Muscle of arm (tissue), 12 donors: ENCODE measurements around the gene CPNE5. TPM values are rescaled to one million over a fixed set of nuclear protein-coding genes. Genes with fewer than 3 reads are reported as not detected.
"Not testable (repeated sequence)": the region's sequence is repeated elsewhere in the genome, so short reads cannot be mapped to it uniquely, and the experiment has no call there.

Source experiments
- DNase-seq: peaks from one replicate; pipeline ENCODE4 v3.0.0-alpha.2; 2013
- polyA plus RNA-seq, 12 donors: library from polyadenylated mRNA; unstranded; fragments of 120-200 nt; gene quantifications; one replicate each; pipeline ENCODE4 v1.2.1, GENCODE V29; 2013; ENCODE audit not compliant: insufficient read length in 12 of 12

The CPNE5 gene
- polyA plus RNA-seq, 12 donors: 5.7 to 30.5 (median 11.1) TPM; not detected in 1

DNA sequence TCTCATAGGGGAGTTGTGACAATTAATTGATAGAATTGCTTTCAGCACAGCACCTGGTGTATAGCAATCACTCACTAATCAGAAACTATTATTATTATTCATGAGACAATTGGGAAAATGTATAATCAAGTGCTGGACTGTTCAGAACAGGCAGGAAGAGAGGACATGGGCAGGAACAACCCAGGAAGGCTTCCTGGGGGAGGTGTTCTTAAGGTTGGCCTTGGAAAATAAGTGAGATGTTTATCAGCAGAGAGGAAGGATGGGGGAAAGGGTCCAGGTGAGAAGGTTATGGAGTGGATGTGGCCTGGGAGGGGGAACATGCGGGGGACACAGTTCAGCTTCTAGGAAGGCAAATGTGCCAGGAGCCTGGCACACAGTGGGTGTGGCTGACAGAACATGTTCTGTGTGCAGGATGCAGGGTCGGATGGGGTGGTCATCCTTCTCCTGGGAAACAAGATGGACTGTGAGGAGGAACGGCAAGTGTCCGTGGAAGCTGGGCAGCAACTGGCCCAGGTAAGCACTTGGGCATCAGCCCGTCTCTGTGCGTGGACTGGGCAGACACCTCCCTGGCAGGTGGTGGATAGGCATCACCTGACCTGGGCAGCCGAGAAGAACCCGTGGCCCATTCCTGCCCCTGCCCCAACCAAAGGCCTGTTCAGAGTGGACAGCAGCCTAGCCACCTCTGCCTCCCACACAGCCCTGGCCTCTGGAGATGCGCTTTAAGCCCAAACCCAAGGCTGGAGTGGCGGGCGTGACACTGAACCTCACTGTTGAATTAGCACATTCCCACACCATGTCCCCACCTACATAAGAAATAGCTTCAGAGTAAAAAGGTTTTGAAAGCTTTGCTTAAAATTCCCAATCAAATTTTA is 110.7 kb downstream of the CPNE5 start:
- no peak for DNase-seq

DNA sequence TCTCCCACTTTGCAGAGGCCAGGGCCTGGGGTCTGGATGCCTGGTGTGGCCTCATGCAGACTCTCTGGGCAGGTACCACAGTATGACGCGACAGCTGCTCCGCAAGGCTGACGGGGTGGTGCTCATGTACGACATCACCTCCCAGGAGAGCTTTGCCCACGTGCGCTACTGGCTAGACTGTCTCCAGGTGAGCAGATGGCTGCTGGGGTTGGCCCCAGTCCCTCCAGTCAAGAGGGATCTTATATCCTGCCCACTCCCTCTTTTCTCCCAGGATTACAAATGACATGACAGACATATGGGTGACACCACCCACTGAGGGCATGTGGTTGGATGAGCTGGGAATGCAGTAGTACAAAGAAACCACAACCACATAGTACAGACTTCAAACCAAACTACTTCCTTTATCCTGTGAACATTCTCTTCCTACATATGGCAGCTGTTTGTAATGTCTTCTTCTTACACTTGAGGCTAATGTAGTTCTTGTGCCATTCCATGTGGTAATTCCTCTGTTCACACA is 111.7 kb downstream of the CPNE5 start:
- DNase-seq: no peak

DNA sequence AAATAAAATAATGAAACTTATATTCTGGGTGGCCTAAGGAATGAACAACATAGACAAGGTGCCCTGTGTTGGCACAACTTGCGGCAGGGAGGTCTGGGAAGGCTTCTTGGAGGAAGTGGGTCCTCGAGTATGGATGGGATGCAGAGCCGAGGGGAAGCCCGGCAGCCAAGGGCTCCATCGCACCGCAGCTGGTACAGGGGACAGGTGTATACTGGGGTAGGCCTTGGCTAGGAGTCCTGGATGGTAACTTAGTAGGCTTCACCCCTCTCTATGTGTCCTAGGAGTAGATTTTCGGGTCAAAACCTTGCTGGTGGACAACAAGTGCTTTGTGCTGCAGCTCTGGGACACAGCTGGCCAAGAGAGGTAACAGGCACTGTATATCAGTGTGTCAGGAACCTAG is 113.7 kb downstream of the CPNE5 start:
- DNase-seq: no peak

DNA sequence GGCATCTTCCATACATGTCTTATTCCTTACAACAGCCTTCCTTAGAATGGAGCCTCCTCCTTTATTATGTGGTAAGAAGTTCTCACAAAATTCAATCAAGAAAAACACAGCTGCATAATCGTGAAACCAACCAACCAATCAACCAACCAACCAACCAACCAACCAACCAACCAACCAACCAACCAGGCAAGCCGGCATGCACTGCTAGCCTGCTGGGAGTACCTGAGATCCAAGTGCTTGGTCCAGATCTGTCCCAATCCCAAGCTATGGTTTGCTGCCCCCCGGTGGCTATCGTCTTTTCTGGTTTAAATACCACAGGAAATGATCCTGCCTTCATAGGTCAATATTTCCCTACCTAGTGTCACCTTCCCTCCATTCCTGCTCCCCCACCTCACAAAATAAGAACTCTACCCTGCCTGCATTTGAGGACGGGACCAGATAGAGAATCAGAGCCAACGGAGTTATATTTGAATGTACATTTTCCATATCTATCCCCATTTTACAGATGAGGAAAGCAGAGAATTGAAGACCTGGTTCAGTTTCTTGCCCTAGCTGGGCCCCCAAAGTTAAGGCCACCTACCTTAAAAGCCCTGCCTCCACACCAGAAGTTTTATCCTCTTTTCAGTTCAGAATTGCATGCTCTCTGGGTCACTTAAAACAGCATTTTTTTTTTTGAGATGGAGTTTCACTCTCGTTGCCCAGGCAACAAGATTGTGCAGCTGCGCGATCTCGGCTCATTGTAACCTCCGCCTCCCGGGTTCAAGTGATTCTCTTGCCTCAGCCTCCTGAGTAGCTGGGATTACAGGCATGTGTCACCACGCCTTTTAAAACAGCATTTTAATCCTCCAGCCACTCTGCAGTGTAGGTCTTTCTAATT is 114.5 kb downstream of the CPNE5 start:
- DNase-seq: no peak

DNA sequence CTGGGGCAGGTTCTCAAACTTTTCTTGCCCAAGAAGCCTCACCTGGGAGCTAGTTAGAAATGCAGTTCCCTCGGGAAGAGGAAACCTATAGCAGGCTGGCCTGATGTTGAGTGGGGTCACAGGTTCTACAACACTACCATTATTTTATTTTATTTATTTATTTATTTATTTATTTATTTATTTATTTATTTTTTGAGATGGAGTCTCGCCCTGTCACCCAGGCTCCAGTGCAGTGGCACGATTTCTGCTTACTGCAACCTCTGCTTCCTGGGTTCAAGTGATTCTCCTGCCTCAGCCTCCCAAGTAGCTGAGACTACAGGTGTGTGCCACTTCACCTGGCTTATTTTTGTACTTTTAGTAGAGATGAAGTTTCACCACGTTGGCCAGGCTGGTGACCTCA is 115.3 kb downstream of the CPNE5 start:
- not testable (repeated sequence) for DNase-seq

DNA sequence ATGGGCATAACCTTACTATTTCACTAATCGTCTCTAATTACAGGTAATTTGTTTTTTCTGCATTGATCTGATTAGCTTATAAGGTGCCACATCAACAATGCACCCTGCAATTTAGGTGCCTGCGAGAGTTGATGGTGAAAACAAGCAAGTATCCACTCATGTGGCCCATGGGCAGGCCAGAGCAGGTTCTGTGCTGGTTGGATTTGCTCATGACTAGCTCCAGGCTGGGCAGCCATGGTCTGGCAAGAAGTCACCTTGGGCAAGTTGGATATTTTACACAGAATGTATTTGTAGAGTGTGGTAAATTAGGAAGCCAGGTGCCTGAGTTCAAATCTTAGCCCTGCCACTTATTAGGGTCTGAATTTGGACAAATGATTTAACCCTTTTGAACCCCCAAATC is 116.4 kb downstream of the CPNE5 start:
- no peak for DNase-seq

DNA sequence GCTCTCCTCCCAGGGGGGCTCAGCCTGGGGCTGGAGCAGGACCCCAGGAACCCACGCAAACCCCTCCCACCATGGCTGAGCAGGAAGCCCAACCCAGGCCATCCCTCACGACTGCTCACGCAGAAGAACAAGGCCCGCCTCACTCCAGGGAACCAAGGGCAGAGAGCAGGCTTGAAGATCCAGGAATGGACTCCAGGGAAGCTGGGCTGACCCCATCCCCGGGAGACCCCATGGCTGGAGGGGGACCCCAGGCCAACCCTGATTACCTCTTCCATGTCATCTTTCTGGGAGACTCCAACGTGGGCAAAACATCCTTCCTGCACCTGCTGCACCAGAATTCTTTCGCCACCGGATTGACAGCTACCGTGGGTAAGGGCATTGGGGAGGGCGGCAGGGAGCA is 116.9 kb downstream of the CPNE5 start:
- no peak for DNase-seq

DNA sequence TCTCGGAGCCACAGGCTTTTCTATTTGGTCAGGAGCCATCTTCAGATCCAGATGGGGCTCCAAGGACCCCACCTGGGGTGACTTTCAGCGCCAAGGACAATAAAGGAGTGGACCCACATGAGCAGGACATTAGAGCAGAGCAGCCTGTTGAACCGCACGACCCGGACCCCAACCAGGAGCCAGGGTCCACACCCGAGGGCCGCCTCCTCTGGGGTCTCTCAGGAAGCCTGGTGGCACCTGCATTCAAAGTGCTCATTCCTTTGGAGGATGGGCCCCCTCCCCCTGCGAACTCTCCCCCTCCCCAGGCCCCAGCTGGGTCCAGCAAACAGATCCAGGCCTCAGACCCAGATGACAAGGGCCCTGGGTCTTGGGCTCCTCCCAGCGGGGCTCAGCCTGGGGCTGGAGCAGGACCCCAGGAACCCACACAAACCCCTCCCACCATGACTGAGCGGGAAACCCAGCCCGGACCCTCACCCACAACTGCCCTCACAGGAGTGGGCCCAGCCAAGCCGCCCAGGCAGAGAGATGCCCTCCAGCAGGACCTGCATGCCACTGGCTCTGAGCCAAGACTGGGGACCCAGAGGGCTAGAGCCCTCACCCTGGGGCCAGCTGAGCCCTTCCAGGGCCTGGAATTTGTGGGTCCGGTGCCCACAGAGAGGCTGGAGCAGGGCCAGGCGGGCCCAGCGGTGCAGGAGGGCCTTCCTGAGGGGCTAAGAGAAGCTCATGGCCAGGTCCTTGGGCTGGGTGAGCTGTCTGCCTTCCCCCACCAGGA is 117.7 kb downstream of the CPNE5 start:
- no peak for DNase-seq

DNA sequence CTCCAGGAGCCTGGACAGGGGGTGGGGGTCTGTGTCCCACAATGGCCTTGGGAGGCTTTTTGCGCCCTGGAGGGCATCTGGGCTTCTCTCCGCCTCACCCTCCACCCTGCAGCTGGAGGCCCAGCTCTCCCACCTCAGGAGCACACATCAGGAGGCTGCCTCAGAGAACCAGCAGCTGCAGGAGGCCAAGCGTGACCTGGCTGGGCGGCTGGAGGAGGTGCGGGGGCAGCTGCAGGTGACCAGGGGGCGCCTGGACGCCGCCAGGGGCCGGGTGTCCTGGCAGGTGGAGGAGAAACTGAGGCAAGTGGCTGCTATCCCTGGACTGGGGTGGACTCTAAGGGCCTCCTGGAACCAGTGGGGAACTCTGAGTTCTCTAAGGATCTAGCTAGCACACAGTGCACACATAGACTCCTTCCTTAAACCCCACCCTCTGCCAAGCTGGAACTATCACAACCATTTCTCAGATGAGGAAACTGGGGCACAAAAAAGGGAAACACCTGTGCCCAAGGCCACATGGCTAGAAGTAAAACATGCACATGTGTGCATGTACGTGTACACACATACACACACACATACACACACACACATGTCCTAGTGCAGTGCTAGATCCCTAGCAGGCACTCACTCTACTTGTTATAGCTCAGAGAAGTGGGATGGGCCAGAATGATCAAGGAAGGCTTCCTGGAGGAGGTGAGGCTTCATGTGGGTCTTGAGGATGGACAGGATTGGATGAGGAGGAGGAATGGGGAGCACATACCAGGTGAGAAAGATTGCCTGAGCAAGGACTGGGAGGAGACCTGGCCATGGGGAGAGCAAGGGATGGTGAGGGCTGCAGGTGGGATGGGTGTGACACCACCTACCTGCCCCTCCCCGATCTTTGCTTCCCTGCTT is 118.7 kb downstream of the CPNE5 start:
- no peak for DNase-seq

DNA sequence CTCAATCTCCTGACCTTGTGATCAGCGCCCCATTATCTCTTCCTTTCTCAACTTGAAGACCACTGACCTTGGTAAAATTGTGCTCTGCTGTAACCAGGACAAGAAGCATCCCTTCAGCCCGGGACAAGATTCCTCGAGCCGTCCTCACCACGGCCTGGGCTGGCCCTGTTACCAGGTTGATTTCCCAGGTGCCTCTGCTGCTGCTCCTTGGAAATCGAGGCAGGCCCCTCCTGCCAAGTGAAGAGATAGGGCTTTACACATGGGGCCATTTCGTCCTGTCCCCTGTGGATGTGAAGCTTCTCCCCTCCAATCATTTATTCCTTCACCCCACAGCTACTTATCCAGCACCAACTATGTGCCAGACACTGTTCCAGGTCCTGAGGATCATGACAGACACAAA is 120.1 kb downstream of the CPNE5 start:
- no peak for DNase-seq

DNA sequence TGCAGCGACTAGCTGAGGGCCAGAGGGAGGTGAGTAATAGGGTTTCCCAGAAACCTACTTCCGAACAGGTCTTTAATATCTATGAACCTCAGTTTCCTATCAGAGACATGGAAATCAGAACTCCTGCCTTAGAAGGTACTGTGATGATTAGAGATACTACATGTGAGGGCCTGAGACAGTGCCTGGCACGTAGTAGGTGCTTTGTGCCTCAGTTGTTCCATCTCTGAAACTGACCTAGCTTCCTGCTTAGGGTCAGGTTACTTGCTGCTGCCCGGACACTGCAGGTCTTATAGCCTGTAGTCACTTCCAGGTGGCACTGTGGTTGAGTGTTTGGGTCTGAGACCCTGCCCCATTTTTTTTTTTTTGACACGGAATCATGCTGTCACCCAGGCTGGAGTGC is 120.7 kb downstream of the CPNE5 start:
- no peak for DNase-seq

DNA sequence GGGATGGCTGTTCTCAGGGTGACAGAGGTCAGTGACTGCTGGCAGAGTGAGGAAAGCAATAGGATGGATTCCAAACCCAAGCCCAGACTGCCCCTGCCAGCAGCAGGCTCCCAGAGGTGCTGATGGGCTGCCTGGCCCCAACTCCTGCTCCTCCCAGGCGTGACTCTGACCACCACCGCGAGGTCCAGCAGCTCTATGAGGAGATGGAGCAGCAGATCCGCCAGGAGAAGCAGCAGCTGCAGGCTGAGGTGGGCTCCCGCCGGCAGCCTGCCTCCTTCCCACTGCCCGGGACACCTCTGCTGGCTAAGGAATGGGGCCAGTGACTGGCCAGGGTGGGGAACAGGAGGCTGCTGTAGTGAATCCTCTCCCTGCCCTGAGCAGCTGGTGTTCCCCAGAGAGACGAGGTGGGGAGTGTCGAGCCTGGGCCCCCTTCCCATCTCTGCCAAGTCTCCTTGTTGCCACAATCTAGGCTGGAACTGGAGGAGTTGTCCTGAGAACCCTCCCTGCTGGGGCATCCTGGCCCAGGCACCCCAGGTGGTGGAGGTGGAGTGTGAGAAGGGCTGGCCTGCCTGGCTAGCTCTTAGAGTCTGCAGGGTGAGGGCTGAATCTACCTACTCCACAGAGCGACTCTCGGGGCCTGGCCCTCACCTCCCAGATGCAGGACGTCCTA is 121.2 kb downstream of the CPNE5 start:
- DNase-seq: no peak

DNA sequence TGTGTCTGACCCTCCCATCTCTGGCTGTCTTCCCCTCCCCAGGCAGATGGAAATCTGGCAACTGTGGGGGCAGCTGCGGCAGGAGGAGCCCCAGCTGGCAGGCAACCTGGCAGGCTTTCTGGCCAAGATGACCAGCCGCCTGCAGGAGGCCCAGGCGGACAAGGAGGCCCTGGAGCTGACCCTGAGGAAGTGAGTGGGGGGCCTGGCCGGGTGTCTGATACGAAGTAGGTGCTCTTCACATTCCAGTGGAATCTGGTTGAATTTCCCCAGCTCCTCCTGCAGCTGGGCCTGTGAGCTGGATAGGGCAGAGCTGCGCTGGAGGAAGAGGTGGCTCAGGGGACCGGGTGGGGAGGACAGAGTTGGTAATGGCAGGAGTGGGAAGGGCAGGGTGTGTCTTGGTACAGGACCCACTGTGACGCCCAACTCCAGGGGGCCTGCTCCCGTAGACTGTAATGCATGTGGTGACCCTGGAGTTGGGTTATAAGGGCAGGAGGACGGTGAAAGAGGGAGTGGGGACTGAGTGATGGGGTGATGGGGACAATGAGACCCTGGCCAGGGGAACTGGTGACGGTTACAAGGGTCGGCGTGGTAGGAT is 121.9 kb downstream of the CPNE5 start:
- DNase-seq: no peak

DNA sequence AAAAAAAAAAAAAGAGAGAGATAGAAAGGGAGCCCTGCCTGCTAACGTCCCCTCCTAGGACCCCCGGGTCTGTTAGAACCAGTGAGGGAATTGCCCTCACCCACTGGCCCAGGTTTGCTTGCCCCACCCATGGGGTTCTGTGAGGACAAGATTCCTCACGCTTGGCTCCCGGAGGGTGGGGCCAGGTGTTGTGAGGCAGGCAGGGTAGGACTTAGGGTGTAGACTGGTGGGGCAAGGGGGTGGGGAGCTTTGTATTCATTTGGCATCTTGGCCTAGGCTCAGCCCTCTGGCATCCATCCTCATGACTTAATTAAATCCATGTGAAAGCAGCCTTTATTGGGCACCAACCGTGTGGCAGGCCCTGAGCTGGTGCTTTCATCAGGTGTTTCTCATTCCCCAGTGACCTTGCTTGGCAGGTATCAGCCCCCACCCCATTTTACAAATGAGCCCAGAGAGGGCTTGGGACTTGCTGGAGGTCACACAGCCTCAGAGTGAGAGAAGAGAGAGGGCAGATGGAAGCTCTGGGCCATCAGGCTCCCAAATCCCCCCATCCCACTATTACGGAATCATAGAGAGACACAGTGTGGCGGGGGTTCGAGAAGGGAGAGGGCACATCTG is 122.7 kb downstream of the CPNE5 start:
- DNase-seq: no peak

DNA sequence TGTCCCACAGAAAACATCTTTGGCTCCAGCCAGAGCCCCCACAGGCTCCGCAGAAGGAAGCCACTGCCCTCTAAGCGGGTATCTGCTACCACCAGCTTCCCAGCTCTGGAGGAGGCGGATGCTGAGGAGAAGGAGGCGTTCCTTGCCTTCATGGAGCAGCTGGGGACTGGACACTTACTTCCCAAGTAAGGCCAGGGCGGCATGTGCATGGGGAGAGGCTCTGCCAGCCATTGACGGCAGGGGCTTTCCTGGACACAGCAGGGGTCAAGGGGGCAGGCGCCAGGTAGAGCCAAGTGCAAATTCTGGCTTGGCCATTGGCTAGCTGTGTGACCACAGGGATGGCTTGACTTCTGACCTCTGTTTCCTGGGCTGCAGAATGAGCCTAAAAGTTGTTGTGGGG is 123.8 kb downstream of the CPNE5 start:
- no peak for DNase-seq

DNA sequence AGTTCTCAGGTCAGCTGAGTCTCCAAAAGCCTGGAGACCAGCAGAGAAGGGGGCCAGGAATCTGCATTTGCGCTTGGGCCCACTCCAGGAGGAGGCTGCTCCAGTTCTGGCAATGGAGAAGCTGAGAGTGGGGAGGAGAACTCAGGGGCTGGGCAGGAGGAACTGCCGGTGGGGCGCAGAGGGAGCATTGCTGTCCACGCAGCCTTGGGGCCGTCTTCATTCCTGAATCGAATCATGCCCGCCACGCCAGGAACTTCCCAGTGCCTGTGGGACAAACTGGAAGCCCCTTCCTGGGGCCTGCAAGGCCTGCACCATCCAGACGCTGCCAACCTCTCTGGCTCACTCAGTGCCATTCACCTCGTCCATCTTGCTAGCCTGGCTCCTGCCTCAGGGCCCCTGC is 124.7 kb downstream of the CPNE5 start:
- no peak for DNase-seq

DNA sequence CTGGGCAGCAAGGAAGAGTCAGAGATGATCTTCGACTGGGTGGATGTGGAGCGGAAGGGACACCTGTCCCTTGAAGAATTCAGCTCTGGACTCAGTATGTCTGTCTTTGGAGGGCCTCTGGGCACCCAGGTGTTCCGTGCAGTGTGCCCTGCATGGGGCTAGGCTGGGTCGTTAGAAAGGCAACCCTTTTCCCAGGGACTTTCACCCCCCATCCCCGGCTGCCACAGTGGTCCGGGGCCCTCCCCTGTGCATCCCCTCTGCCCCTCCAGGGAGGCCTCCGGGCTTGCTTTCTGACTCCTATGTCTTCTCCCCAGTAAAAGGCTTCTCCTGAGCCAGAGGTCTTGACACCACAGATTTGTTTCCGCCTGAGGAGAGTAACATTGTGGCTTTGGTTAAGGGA is 125.4 kb downstream of the CPNE5 start:
- DNase-seq: no peak

DNA sequence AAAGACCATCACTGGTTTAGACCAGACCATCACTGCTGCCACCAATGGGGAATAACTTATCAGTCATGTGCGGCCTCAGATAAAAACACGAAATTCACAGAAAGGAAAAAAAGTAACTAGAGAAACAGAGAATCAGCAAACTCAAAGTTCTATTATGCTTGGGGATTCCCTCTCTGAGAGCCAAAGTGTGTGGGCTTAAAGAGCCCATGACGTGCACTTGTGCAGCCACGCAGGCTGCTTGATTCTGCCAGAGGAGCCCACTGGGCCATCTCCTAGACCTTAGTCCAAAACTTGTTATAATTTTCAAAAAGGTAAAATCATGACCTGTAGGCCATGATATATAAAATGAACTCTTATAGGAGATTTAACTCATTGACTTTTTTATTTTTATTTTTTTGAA is 126.4 kb downstream of the CPNE5 start:
- DNase-seq: no peak

DNA sequence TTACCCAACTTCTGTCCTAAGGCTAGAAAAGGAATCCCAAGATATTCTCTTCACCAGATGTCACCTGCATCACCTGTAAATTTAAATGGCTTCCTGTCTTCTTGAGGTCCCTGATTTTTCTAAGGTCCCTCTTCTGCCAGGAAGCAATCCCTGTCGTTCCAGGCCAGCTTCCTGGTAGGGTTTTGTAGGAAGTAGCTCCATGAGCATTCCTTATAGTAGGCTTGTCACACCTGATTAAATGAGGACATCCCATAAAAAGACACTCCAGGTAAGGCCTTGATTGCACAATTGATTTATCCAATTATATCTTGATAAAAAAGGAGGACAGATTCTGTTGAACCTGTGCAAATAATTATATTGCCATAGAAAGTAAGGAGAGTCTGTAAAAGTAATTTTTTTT is 132.9 kb downstream of the CPNE5 start:
- DNase-seq: no peak
